Liver (tissue), 3 donors: ENCODE measurements around the gene FBXO47.

ENCODE experiments used
- EGR1 ChIP-seq, 2 donors: IDR thresholded peaks; 2 replicates each; pipeline ENCODE4 v1.6.1; 2016 to 2018; ENCODE audit warnings: antibody characterized with exemption in 2 of 2, low read depth in 2 of 2
- FOXA1 ChIP-seq: IDR thresholded peaks from 2 replicates; pipeline ENCODE4 v1.6.1; 2016; ENCODE audit warnings: antibody characterized with exemption
- GABPA ChIP-seq, 2 donors: IDR thresholded peaks in 1 of 2; conservative IDR thresholded peaks in 1 of 2; 2 replicates each; pipeline ENCODE4 v1.6.1; 2016; ENCODE audit warnings: antibody characterized with exemption in 2 of 2, mild to moderate bottlenecking in 1 of 2, moderate library complexity in 1 of 2
- HNF4G ChIP-seq: IDR thresholded peaks from 2 replicates; pipeline ENCODE4 v1.6.1; 2016; ENCODE audit warnings: antibody characterized with exemption
- JUND ChIP-seq, 2 donors: IDR thresholded peaks; 2 replicates each; pipeline ENCODE4 v1.6.1; 2016; ENCODE audit warnings: antibody characterized with exemption in 2 of 2
- NR2F2 ChIP-seq: IDR thresholded peaks from 2 replicates; pipeline ENCODE4 v1.6.1; 2016; ENCODE audit warnings: antibody characterized with exemption
- RAD21 ChIP-seq, 2 donors: IDR thresholded peaks; 2 replicates each; pipeline ENCODE4 v1.6.1; 2016; ENCODE audit warnings: antibody characterized with exemption in 2 of 2, mild to moderate bottlenecking in 2 of 2
- SP1 ChIP-seq: IDR thresholded peaks from 2 replicates; pipeline ENCODE4 v1.6.1; 2018; ENCODE audit warnings: antibody characterized with exemption, mild to moderate bottlenecking
- TAF1 ChIP-seq: conservative IDR thresholded peaks from 2 replicates; pipeline ENCODE4 v1.6.1; 2016; ENCODE audit warnings: antibody characterized with exemption, mild to moderate bottlenecking
- YY1 ChIP-seq: IDR thresholded peaks from 2 replicates; pipeline ENCODE4 v1.6.1; 2016; ENCODE audit warnings: antibody characterized with exemption, mild to moderate bottlenecking
- TF ChIP-seq, protein P1 (sequence below): fragments of 150-350 bp; IDR thresholded peaks from 2 replicates; pipeline ENCODE4 v1.5.1; 2017; ENCODE audit warnings: improper control_type of control experiment, low read depth, low read length; ENCODE audit not compliant: missing input control
- TF ChIP-seq, protein P2 (sequence below): IDR thresholded peaks from 2 replicates; pipeline ENCODE4 v1.6.1; 2016; ENCODE audit warnings: antibody characterized with exemption, mild to moderate bottlenecking
- TF ChIP-seq, protein P3 (sequence below): IDR thresholded peaks from 2 replicates; pipeline ENCODE4 v1.6.1; 2016; ENCODE audit warnings: antibody characterized with exemption
- TF ChIP-seq, protein P4 (sequence below): IDR thresholded peaks from 2 replicates; pipeline ENCODE4 v1.6.1; 2016; ENCODE audit warnings: antibody characterized with exemption
- donor health status: healthy.
- donor health status: healthy.

DNA sequence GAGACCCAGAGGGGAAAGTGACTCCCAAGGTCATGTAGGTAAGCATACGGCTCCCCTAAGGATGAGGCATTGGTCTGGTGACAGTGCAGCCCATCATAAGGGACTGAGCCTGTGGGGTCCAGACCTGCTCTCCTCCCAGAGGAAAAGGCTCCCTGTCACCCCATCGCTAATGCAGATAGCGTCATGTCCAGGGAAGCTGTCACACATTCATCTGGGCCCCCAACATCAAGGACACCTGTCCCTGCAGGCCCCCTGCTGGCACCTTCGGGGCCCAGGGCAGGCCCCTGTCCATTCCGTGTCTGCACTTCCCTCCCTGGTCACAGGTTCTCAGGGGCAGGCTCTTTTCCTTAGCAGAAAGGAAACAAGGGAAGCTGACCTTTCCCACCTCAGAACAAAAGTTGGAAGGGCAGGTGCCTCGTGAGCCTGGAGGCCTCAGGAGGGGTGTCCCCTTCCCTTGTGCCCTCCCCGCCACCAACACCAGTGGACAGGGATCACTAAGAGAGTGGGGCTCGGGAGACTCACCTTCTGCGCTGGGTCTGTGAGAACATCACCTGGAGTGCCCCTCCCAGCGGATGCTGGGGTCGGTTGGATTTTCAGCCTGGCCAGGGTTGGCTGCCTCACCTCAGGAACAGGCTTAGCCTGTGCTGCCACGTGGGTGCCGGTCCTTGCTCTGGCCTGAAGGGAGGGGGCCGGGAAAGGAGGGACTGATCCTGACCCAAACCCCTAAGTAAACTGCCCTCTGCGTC, 59.1 kb downstream of the FBXO47 start:
- TF ChIP-seq, protein P1, sequence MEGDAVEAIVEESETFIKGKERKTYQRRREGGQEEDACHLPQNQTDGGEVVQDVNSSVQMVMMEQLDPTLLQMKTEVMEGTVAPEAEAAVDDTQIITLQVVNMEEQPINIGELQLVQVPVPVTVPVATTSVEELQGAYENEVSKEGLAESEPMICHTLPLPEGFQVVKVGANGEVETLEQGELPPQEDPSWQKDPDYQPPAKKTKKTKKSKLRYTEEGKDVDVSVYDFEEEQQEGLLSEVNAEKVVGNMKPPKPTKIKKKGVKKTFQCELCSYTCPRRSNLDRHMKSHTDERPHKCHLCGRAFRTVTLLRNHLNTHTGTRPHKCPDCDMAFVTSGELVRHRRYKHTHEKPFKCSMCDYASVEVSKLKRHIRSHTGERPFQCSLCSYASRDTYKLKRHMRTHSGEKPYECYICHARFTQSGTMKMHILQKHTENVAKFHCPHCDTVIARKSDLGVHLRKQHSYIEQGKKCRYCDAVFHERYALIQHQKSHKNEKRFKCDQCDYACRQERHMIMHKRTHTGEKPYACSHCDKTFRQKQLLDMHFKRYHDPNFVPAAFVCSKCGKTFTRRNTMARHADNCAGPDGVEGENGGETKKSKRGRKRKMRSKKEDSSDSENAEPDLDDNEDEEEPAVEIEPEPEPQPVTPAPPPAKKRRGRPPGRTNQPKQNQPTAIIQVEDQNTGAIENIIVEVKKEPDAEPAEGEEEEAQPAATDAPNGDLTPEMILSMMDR = no peak
- TF ChIP-seq, protein P2, sequence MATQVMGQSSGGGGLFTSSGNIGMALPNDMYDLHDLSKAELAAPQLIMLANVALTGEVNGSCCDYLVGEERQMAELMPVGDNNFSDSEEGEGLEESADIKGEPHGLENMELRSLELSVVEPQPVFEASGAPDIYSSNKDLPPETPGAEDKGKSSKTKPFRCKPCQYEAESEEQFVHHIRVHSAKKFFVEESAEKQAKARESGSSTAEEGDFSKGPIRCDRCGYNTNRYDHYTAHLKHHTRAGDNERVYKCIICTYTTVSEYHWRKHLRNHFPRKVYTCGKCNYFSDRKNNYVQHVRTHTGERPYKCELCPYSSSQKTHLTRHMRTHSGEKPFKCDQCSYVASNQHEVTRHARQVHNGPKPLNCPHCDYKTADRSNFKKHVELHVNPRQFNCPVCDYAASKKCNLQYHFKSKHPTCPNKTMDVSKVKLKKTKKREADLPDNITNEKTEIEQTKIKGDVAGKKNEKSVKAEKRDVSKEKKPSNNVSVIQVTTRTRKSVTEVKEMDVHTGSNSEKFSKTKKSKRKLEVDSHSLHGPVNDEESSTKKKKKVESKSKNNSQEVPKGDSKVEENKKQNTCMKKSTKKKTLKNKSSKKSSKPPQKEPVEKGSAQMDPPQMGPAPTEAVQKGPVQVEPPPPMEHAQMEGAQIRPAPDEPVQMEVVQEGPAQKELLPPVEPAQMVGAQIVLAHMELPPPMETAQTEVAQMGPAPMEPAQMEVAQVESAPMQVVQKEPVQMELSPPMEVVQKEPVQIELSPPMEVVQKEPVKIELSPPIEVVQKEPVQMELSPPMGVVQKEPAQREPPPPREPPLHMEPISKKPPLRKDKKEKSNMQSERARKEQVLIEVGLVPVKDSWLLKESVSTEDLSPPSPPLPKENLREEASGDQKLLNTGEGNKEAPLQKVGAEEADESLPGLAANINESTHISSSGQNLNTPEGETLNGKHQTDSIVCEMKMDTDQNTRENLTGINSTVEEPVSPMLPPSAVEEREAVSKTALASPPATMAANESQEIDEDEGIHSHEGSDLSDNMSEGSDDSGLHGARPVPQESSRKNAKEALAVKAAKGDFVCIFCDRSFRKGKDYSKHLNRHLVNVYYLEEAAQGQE = no peak
- TF ChIP-seq HNF4G (no peak), SP1 (no peak), JUND (IDR thresholded peaks at IDR 0.05) (no peak), TAF1 (no peak), FOXA1 (no peak), EGR1 (IDR thresholded peaks at IDR 0.05; ENCODE audit: low read depth in 2 of 2) (no peak), NR2F2 (no peak), RAD21 (IDR thresholded peaks at IDR 0.05) (no peak), GABPA (IDR thresholded peaks at IDR 0.05 in 1 of 2, conservative IDR thresholded peaks at IDR 0.05 in 1 of 2) (no peak), YY1 (no peak)
- TF ChIP-seq, protein P3, sequence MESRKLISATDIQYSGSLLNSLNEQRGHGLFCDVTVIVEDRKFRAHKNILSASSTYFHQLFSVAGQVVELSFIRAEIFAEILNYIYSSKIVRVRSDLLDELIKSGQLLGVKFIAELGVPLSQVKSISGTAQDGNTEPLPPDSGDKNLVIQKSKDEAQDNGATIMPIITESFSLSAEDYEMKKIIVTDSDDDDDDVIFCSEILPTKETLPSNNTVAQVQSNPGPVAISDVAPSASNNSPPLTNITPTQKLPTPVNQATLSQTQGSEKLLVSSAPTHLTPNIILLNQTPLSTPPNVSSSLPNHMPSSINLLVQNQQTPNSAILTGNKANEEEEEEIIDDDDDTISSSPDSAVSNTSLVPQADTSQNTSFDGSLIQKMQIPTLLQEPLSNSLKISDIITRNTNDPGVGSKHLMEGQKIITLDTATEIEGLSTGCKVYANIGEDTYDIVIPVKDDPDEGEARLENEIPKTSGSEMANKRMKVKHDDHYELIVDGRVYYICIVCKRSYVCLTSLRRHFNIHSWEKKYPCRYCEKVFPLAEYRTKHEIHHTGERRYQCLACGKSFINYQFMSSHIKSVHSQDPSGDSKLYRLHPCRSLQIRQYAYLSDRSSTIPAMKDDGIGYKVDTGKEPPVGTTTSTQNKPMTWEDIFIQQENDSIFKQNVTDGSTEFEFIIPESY = no peak
- TF ChIP-seq, protein P4, sequence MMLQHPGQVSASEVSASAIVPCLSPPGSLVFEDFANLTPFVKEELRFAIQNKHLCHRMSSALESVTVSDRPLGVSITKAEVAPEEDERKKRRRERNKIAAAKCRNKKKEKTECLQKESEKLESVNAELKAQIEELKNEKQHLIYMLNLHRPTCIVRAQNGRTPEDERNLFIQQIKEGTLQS = no peak
